ENCODE results near the gene ZNF775. TPM values are rescaled to one million over a fixed set of nuclear protein-coding genes. Genes with fewer than 3 reads are reported as not detected.

ZNF775 gene
- total RNA-seq, 1 experiment from 2014 or later = 1.7 TPM

DNA sequence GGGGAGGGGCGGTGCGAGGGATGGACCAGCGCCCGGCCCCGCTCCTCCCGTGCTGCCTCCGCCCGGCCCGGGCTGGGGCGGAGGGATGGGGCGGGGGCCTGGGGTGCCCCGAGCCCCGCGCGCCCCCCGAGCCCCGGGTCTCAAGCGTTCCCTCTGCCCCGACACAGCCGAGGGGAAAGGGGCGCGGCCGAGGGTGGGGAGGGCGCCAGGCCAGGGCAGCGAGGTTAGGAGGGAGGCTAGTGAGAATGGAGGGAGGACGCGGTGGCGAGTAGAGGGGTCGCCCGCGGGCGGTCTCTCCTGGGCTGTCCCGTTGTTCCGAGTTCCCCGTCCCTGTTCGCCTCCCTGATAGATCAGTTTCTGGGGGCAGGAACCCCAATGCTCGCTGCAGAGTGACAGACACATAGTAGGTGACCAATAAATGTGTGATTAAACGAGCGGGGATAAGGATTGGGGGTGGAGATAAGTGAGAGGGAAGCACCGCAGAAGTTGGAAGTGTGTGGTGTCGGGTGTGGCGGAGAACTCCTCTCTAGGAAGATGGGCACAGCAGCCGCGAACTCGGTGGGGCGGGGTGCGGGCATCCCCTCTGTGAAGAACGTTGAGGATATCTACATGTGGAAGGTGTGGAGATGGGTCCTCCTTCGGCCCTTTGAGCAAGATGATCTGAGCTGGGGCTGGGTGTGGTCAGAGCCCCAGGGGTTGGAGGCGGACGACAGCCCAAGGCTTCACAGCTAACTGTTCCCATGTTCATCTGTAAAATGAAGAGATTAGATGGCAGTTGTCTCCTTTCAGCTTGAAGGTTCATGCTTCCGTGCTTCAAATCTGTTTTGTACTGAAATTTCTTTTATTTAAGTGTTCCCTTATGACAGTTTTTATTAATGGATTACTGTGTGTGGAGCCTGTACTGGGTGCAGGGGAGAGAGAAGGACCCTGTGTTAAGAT lies 580 bp downstream of the ZNF775 start:
- no peaks in the 10 kb centered on the region for H3K9me3 Mint-ChIP-seq (ENCODE audit: unreplicated experiment)
- ChIA-PET POLR2A (interaction anchor here (1.6 to 1.8 kb wide), 2 partner anchors 10 to 25 kb away, joined by 5 to 28 read pairs; partner anchors contain the start of gene REPIN1), CTCF (interaction anchor here (0.6 kb wide), 1 partner anchor 10 kb away, joined by 3 read pairs; no protein-coding TSS in a partner anchor)
- H3K27me3 Mint-ChIP-seq (ENCODE audit: insufficient read depth, unreplicated experiment) = no peaks in the 10 kb centered on the region
- peak; percentile 36 for DNase-seq (ENCODE audit: unreplicated experiment)
- peaks cover 27% of the 10 kb centered on the region for H3K4me1 Mint-ChIP-seq (ENCODE audit: insufficient read depth, unreplicated experiment)
- peak overlapping the region; percentile 62 for H3K27ac Mint-ChIP-seq (ENCODE audit: low read depth, unreplicated experiment)
- H3K4me3 Mint-ChIP-seq (ENCODE audit: unreplicated experiment) = peak overlapping the region; percentile 82
- TF ChIP-seq, protein P1, sequence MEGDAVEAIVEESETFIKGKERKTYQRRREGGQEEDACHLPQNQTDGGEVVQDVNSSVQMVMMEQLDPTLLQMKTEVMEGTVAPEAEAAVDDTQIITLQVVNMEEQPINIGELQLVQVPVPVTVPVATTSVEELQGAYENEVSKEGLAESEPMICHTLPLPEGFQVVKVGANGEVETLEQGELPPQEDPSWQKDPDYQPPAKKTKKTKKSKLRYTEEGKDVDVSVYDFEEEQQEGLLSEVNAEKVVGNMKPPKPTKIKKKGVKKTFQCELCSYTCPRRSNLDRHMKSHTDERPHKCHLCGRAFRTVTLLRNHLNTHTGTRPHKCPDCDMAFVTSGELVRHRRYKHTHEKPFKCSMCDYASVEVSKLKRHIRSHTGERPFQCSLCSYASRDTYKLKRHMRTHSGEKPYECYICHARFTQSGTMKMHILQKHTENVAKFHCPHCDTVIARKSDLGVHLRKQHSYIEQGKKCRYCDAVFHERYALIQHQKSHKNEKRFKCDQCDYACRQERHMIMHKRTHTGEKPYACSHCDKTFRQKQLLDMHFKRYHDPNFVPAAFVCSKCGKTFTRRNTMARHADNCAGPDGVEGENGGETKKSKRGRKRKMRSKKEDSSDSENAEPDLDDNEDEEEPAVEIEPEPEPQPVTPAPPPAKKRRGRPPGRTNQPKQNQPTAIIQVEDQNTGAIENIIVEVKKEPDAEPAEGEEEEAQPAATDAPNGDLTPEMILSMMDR (IDR thresholded peaks at IDR 0.05; ENCODE audit: unreplicated experiment) = no peak
- no TSS peak for BruUV-seq (replicated peaks)
- intact Hi-C loops (cut with micrococcal nuclease) = loop anchor here (1.0 kb wide), 3 partner anchors 11 to 26 kb away; partner anchors contain the start of gene REPIN1
- peaks cover 3% of the 10 kb centered on the region for H3K36me3 Mint-ChIP-seq (ENCODE audit: insufficient read depth, unreplicated experiment)

DNA sequence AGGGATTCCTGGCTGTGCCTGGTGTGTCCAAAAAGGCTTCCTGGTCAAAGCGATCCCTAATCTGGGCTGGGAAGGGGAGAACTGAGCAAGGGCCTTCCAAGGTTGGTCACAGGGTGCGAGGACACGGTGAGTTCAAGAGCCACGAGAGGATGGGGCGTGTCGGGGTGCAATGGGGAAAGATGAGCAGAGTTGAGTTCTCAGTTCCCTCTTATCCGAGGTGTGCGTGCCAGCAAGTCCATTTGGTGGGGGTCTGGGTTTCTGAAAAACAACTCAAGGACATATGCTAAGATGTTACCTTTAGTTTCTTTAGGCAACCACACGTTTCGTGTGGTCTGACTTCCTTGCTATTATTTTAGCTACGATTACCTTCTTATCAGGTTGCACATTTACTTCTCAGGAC lies 1.3 kb downstream of the ZNF775 start:
- no peaks in the 10 kb centered on the region for H3K9me3 Mint-ChIP-seq (ENCODE audit: unreplicated experiment)
- peak overlapping the region; percentile 82 for H3K4me3 Mint-ChIP-seq (ENCODE audit: unreplicated experiment)
- no peak for DNase-seq (ENCODE audit: unreplicated experiment)
- intact Hi-C loops (cut with micrococcal nuclease) = loop anchor here (1.0 kb wide), 1 partner anchor 20 kb away; no protein-coding TSS in a partner anchor
- no TSS peak for BruUV-seq (replicated peaks)
- H3K4me1 Mint-ChIP-seq (ENCODE audit: insufficient read depth, unreplicated experiment) = peaks cover 27% of the 10 kb centered on the region
- TF ChIP-seq, protein P1 (IDR thresholded peaks at IDR 0.05; ENCODE audit: unreplicated experiment) = no peak
- H3K36me3 Mint-ChIP-seq (ENCODE audit: insufficient read depth, unreplicated experiment) = no peaks in the 10 kb centered on the region
- no peak overlapping the region for H3K27ac Mint-ChIP-seq (ENCODE audit: low read depth, unreplicated experiment)
- H3K27me3 Mint-ChIP-seq (ENCODE audit: insufficient read depth, unreplicated experiment) = no peaks in the 10 kb centered on the region
- ChIA-PET POLR2A (interaction anchor here (0.6 to 1.8 kb wide), 3 partner anchors 11 to 24 kb away, joined by 3 to 28 read pairs (median 5); partner anchors contain the start of gene REPIN1), CTCF (interaction anchor here (0.6 to 0.8 kb wide), 2 partner anchors 11 to 37 kb away, joined by 3 read pairs; no protein-coding TSS in a partner anchor)

DNA sequence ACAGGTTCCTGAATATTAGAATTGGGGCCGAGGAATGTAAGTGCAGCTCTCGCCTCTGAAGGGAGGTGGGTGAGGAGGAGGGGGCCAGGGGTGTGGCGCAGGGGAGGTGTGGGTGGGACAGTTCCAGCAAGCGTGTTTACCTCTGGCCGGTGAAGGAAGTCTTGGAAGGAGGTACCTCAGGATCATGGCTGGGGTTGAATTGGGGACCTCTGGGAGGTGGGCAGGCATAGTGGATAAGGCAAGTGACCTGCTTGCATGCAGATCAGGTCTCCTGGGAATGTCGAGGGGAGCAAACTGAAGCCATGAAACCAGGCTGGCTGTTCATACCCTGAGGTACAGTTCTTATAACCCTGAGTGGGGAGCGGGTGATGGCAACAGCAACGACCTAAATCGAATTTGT lies 2.0 kb downstream of the ZNF775 start:
- TF ChIP-seq, protein P1 (IDR thresholded peaks at IDR 0.05; ENCODE audit: unreplicated experiment) = no peak
- H3K36me3 Mint-ChIP-seq (ENCODE audit: insufficient read depth, unreplicated experiment) = no peaks in the 10 kb centered on the region
- no peak for DNase-seq (ENCODE audit: unreplicated experiment)
- intact Hi-C loops (cut with micrococcal nuclease) = no loop called here
- no peak overlapping the region for H3K4me3 Mint-ChIP-seq (ENCODE audit: unreplicated experiment)
- ChIA-PET CTCF (interaction anchor here (0.6 to 0.8 kb wide), 2 partner anchors 37 to 1056 kb away, joined by 3 read pairs; no protein-coding TSS in a partner anchor), POLR2A (interaction anchor here (0.6 to 1.8 kb wide), 3 partner anchors 11 to 23 kb away, joined by 3 to 28 read pairs (median 5); partner anchors contain the start of gene REPIN1)
- H3K27me3 Mint-ChIP-seq (ENCODE audit: insufficient read depth, unreplicated experiment) = no peaks in the 10 kb centered on the region
- peaks cover 24% of the 10 kb centered on the region for H3K4me1 Mint-ChIP-seq (ENCODE audit: insufficient read depth, unreplicated experiment)
- no TSS peak for BruUV-seq (replicated peaks)
- no peak overlapping the region for H3K27ac Mint-ChIP-seq (ENCODE audit: low read depth, unreplicated experiment)
- no peaks in the 10 kb centered on the region for H3K9me3 Mint-ChIP-seq (ENCODE audit: unreplicated experiment)

DNA sequence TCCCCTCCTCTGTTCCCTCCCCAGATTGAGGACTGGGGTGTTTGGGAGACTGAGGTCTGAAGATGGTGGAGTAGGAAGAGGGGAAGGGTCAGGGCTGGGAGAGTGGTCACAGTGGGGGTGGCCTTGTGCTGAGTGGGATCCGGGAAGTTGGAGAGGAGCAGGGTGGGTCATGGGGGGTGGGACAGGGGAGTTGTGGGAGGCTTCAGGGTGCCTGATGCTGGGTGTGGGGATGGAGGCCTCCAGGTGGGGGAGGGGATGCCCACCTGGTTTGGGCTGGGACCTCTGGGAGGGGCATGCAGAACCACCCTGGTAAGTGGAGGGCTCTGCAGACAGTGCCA lies 2.6 kb downstream of the ZNF775 start:
- Mint-ChIP-seq H3K4me1 (ENCODE audit: insufficient read depth, unreplicated experiment) (peaks cover 21% of the 10 kb centered on the region), H3K36me3 (ENCODE audit: insufficient read depth, unreplicated experiment) (no peaks in the 10 kb centered on the region), H3K27me3 (ENCODE audit: insufficient read depth, unreplicated experiment) (no peaks in the 10 kb centered on the region), H3K9me3 (ENCODE audit: unreplicated experiment) (no peaks in the 10 kb centered on the region), H3K27ac (ENCODE audit: low read depth, unreplicated experiment) (no peak overlapping the region), H3K4me3 (ENCODE audit: unreplicated experiment) (no peak overlapping the region)
- intact Hi-C loops (cut with micrococcal nuclease) = no loop called here
- CTCF ChIA-PET = no interaction called here
- TF ChIP-seq, protein P1 (IDR thresholded peaks at IDR 0.05; ENCODE audit: unreplicated experiment) = no peak
- no TSS peak for BruUV-seq (replicated peaks)
- POLR2A ChIA-PET = no interaction called here
- no peak for DNase-seq (ENCODE audit: unreplicated experiment)

Data from MCF 10A (cell line).